Peyer's patch (tissue), 4 donors: ENCODE measurements around the gene KCNJ3.

Source experiments
- POLR2A ChIP-seq, 2 donors: fragments of 450-650 bp; IDR thresholded peaks; one replicate each; pipeline ENCODE4 v1.5.1; 2017; ENCODE audit warnings: antibody characterized with exemption in 2 of 2, mild to moderate bottlenecking in 2 of 2, moderate library complexity in 2 of 2
- TF ChIP-seq, protein P1 (sequence below), 6 experiments: fragments of 450-650 bp in 4 of 6; fragments of 200-600 bp in 2 of 6; sonication (generic) in 1 of 6; IDR thresholded peaks; one replicate each; pipeline ENCODE4 v1.5.1; 2017 to 2019; ENCODE audit warnings: antibody characterized with exemption in 6 of 6, mild to moderate bottlenecking in 3 of 6, moderate library complexity in 1 of 6

DNA sequence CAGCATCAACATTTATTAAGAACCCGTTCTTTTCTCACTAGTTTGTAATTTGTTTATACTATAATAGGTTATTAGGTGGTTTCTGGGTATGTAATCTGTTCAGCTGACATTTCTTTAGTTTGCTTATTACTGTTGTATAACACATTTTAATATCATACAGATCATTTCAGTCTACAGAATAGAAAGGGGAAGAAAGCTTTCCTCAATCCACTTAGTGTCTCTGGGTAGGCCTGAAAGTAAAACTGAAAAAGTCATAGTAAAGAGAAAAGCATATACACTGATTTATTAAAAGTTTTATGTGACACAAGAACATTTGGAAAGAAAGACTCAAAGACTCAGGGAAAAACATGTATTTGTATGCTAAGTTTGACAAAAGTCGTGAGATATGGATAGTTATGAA is 16.8 kb upstream of the KCNJ3 start:
- TF ChIP-seq, protein P1, sequence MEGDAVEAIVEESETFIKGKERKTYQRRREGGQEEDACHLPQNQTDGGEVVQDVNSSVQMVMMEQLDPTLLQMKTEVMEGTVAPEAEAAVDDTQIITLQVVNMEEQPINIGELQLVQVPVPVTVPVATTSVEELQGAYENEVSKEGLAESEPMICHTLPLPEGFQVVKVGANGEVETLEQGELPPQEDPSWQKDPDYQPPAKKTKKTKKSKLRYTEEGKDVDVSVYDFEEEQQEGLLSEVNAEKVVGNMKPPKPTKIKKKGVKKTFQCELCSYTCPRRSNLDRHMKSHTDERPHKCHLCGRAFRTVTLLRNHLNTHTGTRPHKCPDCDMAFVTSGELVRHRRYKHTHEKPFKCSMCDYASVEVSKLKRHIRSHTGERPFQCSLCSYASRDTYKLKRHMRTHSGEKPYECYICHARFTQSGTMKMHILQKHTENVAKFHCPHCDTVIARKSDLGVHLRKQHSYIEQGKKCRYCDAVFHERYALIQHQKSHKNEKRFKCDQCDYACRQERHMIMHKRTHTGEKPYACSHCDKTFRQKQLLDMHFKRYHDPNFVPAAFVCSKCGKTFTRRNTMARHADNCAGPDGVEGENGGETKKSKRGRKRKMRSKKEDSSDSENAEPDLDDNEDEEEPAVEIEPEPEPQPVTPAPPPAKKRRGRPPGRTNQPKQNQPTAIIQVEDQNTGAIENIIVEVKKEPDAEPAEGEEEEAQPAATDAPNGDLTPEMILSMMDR (IDR thresholded peaks at IDR 0.05), result no peak
- TF ChIP-seq POLR2A (IDR thresholded peaks at IDR 0.05), result no peak
